GM19099 (cell line): ENCODE data around the gene GFI1.

Experiments used
- POLR2A ChIP-seq: IDR thresholded peaks from 3 replicates; pipeline ENCODE4 v1.6.1; 2011; ENCODE audit warnings: low read depth; ENCODE audit not compliant: insufficient read length; ENCODE audit errors: extremely low read depth

Gene GFI1

DNA sequence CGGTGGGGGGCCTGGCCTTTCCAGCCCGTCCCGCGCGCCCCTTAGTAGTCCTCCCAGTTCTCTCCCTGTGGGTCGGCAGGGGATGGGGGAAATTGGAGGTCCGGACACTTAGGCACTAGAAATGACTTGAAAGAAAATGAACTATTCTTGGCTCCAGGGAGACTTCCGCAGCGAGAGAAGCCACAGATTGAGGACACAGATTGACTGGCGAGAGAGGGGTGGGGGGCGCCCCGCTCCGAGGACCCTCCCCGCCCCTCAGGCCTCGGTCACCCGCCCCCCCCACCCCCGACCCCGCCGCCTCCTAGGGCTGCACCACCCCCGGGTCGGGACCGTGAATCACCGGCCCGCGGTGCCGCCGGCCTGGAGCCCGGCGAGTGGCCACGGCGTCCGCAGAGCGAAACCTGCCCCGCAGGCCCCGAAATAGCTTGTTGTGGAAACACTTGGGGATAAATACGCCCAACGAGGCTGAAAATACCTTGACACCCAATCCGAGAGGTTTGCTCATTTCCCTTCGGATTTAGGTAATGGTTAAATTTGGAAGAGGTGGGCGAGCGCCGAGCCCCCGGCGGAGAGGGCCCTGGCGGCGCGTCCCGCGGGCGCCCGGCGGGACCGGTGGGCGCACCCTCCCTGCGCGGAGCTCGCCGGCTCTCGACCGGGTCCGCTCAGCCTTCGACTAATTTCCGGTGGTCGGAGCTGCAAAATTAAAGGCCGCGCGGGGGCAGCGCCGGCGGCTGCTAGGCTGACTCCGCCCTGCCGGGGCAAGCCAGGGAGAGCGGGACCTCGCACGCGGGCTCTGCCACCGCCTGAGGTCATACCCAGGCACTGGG, at the start of gene GFI1:
TSS of gene GFI1 (minus strand) at position 675 of the 827 bp plus-strand sequence. CDS start 3,438 bp downstream, outside the sequence.
- TF ChIP-seq POLR2A, result peak; percentile 59

DNA sequence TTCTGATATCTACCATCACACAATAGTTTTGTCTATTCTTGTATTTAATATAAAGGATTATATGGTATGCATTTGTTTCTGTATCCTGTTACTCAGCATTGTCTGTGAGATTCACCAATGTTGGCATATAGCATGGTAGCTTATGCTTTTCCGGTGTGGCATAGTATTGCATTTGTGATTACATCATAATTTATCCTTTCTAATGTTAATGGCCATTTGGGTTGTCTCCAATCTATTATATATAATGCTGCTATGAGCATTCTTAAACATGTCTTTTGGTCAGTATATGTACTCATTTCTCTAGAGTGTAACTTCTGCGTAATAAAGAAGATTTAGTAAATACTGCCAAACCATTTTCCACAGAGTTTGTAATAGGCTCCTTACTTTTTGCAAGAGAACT, 40.9 kb upstream of the GFI1 start:
- no peak for TF ChIP-seq POLR2A

DNA sequence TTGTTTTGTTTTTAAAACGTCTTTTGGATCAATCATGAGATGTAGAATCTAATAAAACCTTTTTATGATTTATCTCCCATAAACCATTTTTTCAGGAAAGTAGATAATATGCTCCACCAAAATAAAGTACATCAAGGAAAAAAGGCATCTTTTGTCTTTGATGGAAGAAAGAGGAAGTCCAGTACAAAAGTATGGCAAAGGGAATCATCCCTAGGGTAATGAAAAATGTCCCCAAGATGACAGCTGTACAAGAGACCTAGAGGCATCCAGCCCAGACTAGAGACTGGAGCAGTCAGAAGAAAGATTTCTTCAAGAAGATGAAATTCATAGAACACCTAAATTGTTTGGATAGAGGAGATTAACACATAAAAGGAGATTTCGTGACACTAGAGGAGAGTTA, 32.3 kb upstream of the GFI1 start:
- TF ChIP-seq POLR2A, result no peak

DNA sequence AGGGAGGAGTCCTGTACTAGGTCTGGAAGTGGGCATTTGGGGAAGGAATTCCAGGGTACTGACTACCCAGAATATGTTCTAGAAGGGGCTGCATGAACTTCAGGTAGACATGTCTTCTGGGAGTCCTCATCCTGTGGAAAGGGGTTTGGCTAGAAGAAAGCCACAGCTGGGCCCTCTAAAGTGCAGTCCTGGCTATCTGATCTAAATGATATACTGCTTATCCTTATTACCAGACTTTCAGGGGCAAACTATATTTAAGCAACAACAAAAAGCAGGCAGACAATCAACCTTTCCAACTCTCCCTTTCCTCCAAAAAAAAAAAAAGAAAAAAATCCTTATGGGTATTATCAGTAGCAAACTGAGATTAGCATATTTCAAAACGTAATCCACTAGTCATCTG, 29.8 kb upstream of the GFI1 start:
- TF ChIP-seq POLR2A, result no peak

DNA sequence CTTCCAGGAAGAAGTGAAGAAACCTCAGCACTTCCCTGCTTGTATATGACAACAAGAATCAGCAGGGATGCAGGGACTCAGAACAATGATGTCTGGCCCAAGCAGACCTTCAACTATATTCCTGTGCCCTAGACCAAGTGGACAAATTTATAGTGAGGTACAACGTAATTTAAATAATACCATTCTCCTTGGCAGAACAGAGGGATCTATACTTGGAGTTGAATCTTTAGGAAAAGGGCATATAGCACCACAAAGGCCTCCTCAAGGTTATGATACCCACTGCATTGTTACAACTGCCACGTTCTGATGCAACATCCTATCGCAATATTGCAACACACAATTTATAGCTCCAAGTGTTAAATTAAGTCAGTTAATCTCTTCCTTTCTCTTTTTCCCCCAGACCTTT, 29.1 kb upstream of the GFI1 start:
- no peak for TF ChIP-seq POLR2A

DNA sequence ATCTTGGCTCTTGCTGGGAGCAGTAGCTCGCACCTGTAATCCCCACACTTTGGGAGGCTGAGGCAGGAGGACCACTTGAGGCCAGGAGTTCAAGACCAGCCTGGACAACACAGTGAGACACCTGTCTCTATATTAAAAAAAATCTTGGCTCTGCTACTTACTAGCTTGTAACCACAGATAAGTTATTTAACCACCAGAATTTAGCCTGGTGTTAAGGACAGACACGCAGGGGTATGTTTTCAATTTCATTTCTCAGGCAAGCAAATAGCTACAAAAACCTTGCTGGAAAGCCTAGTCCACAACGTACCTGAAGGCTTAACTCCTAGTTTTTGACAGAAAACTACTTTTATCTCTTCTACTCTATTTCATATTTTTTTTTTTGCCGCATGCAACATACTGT, 24.8 kb upstream of the GFI1 start:
- TF ChIP-seq POLR2A, result no peak

DNA sequence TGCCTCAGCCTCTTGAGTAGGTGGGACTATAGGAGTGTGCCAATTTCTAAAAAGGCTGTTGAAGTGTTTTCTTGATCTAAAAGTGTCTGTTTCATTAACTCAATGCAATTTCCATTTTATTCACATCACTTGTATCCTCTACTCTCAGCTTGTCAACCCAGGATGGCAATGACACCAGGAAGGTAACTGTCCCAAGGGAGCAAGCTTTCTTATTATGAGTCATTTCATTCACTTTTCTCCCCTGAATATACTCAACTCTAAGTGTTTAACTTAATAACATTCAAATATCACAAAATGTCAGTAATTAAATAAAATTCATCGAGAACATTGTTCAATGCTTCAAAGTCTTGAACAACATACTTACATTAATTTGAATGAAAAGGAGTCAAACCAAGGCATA, 22.9 kb upstream of the GFI1 start:
- no peak for TF ChIP-seq POLR2A

DNA sequence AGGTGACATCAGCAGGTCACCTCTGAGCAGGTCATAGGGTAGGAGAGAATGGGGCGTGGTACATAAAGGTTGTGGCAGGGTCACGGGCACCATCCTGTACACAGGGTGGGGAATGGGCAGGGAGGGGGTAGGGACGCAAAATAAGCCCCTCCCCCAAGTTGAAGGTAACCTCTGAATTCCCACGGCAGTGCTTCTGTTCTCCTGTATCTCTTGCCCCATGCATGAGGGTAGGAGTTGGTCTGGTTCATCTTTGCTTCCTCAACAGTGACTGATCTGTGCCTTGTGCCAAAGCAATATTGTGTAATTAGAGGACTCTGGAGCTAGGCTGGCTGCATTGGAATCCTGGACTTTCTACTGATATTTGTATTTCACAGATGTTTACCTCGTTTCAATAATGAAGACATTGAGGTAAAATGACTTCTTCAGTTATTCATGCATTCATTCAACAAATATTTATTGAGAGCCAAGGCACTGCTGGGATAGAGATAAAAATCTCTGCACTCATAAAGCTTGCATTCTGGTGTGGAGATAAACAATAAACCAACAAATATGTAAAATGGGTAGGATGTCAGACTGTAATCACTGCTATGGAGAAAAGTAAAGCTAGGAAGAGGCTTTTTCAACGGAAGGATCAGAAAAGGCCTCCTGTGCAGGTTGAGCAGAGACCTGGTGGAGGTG, 18.4 kb upstream of the GFI1 start:
- TF ChIP-seq POLR2A, result no peak

DNA sequence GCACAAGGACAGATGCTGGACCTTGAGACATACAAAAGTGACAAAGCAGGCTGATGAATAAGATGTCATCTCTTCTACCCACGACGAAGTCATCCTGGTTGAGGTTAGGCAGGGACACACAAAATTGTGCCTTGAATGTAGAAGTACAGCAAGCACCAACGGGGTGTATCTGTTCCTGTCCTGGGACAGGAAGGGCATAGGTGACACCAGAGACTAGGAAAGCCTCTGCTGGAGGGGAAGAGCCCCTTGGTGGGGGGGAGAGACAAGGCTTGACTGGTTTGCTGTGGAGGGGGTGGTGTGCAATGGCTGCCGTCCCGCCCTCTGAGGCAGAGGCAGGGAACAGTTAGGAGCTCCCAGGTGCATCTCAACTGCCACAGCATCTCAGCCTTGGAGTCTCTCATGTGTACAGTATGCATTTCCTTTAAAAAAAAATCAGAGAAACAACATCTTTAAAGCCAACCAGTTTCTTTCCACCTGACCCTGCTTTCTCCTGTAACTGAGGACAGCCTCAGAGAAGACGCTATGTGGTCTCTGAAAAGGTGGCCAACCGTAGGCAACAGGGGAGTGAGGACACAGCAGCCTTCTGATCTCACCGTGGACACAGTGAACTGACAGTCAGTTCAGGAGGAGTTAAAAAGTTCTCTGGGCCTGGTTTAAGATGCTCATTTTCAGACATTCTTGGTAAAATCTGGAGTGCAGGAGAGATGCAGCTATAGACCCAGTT, 17.7 kb upstream of the GFI1 start:
- TF ChIP-seq POLR2A, result no peak

DNA sequence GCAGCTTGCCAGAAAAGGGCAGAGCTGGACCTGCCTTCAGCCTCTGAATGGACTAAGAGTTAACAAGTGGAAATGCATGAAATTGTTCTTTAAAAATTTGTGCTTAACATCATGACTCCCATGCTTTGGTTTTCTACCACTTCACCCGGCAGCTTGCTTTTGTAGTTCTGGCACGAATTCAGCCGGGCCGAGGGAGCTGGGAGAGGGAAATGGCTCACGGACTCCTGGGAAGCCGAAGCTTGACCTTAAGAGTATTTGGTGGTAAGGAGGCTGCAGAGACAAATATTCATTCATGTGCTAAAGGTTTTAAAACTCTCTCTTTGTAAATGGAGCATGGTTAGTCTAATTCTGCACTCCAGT, 17.2 kb upstream of the GFI1 start:
- TF ChIP-seq POLR2A, result no peak

DNA sequence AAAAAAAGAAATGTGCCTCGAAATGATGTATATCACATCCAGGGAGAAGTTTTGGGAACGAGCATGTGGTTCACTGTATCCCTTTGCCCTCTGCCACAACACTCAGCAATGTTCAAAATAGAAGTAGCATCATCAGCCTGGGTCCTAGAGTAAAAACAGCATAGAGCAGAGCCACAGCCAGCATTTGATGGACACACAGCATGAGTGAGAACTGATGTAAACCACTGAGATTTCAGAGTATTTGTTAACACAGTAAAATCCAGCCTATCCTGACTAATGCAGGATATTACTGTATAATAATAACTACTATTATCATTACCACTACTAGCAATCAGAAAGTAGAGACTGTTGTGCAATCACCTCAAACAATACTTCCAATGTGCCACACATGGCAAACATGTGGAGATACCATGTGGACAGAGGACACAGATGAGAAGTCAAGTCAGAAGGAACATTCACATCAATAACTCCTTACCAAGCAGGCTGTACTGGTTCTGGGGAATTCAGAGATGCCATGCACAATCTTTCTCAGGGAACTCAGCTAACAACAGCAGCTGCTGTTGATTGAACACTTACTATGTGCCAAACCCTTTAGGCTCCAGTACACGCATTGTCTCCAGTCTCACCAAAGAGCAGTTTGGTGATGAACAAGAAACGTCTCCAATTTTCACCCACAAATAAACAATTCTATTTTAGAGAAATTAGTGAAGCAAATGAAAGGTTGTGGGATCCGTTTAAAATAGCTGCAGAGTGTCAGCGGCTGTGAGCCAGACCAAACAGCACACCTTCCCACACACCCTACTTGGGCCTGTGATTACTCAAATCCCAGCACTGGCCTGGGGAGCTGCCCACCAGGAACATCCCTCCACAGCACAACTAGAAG, 16.6 kb upstream of the GFI1 start:
- no peak for TF ChIP-seq POLR2A

DNA sequence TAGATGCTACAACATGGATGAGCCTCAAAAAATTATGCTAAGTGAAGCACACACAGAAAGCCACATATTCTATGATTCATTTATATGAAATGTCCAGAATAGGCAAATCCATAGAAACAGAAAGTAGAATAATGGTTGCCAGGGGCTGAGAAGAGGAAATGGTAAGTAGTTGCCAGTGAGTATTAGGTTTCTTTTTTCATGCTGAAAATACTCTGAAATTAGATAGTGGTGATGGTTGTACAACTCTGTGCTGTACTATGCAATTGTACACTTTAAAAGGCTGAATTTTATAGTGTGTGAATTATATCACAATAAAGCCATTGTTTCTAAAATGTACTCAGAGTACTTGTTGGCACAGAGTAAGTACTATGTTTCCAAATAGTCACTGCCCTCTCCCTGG, 15.5 kb upstream of the GFI1 start:
- TF ChIP-seq POLR2A, result no peak

DNA sequence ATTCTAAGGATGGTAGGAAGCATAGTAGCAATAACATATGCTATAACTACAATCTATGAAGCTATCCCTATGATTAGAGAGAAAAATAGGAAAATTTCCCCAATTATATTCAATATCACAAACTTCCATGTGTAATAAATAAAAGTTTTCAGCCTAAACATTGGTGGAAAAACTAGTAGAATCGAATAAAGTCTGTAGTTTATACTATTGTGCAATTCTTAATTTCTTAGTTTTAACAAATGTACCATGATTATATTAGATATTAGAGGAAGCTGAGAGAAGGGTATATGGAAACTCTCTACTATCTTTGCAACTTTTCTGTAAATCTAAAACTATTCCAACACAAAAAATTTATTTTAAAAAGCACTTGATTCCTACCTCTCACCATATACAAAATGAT, 13.8 kb upstream of the GFI1 start:
- no peak for TF ChIP-seq POLR2A

DNA sequence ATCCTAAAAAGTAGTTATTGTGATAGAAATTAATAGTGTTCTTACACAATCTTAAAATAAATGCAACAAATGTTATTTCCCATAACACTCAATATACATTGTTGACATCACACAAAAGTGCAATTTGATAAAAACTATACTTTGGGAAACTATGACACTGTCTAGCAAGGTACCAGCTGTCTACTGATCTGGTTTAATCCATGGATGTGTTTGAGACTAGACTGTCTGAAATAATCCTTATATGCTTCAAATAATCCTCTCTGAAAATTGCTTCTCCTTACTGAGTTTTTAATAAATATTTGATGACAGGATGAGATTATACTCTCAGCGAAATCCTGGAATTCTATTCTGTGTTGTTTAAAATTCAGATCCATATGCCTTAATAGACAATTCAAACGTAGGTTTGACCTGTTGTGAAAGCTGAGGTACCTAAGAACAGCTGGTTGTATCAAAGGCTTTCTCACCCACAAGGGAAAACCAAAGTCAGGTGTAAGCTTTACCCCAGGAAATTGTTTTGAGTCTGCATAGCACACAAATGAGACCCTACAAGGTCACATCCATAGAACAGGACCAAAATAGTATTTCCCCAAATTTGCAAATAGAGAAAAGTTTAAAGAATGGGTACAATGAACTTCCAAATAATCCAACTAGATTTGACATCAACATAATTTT, 8.8 kb upstream of the GFI1 start:
- no peak for TF ChIP-seq POLR2A
